ENCODE measurements around the gene NADSYN1. TPM values are rescaled to one million over a fixed set of nuclear protein-coding genes. Genes with fewer than 3 reads are reported as not detected.

Gene NADSYN1
- total and polyA plus RNA-seq, 2 experiments from 2014 or later, result 42.0 to 50.4 TPM

DNA sequence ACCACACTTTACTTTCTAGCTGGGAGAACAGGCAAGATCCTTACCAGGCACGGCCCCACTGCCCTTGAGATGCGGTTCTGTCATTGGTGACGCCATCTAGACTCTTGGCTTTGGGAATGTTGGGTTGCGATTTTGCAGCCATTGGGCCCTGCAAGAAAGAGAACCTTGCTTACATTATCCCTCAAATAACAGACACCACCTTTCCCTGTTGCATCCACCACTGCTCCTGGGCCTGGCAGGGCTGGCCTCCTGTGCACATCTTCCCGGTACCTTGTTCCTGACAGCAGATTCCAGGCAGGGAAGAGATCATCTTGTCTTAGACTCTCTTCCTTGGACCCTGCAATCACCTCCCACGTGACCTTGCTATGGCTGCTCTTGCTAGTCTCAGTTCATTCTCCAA is 8.2 kb upstream of the NADSYN1 start:
- no peak overlapping the region for H3K4me2 ChIP-seq (ENCODE audit: unreplicated experiment)
- no peak overlapping the region for H3K27ac ChIP-seq
- no peaks in the 10 kb centered on the region for H3K9me3 ChIP-seq (ENCODE audit: low read depth)
- H3K9ac ChIP-seq, result no peak overlapping the region
- H3K9me2 ChIP-seq (ENCODE audit: insufficient read depth), result no peaks in the 10 kb centered on the region
- H3F3A ChIP-seq (ENCODE audit: insufficient read depth), result 0 out of 2 replicates have a peak, but pooled peaks cover 4% of the 10 kb centered on the region
- in situ Hi-C loops (cut with MboI), result no loop called here
- H3K27me3 ChIP-seq (replicated peaks; ENCODE audit: insufficient read depth), result no peaks in the 10 kb centered on the region
- H3K4me3 ChIP-seq, result no peak overlapping the region
- no peaks in the 10 kb centered on the region for H3K79me2 ChIP-seq (ENCODE audit: insufficient read depth)
- WGBS, 2 experiments (ENCODE audit: low coverage in 1 of 2, low lambda C conversion rate in 2 of 2, missing lambda C conversion rate in 2 of 2), result 91 to 93% methylated on average over 6 of the region's 6 CpGs
- DNase-seq, result no peak
- 0 out of 2 replicates have a peak, but pooled peaks cover 4% of the 10 kb centered on the region for H3K4me1 ChIP-seq (ENCODE audit: insufficient read depth)
- TF ChIP-seq EZH2phosphoT487 (IDR thresholded peaks at IDR 0.05; ENCODE audit: insufficient read depth, low read depth) (no peak), EZH2 (IDR thresholded peaks at IDR 0.05; ENCODE audit: insufficient read depth, poor library complexity, severe bottlenecking) (no peak)
- no peaks in the 10 kb centered on the region for H4K20me1 ChIP-seq (ENCODE audit: insufficient read depth)
- no peak overlapping the region for H2AFZ ChIP-seq
- peaks cover 5% of the 10 kb centered on the region; the same call in 1 of the 2 replicates for H3K36me3 ChIP-seq (ENCODE audit: low read depth)

DNA sequence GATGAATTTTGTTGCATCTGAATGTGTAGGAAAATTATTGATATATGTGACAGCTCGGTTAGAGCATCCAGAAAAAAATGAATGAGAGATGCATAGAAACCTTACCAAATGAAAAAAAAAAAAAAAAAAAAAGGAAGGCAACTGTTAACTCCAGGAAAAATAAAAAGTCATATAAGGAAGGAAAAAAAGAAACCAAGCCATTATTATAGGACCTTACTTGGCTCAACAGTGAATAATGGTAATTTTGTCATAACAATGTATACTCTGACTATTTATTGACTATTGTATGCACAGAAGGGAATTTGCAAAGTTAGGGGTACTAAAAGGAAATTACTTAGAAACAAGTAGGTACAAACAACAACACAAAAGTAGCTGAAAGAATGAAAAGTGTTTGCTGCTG is 6.9 kb upstream of the NADSYN1 start:
- Histone ChIP-seq H3K4me3 (no peak overlapping the region), H4K20me1 (ENCODE audit: insufficient read depth) (no peaks in the 10 kb centered on the region), H3K4me1 (ENCODE audit: insufficient read depth) (0 out of 2 replicates have a peak, but pooled peaks cover 4% of the 10 kb centered on the region), H3K9me3 (ENCODE audit: low read depth) (no peaks in the 10 kb centered on the region), H3K27ac (no peak overlapping the region), H3K4me2 (ENCODE audit: unreplicated experiment) (no peak overlapping the region), H3K27me3 (replicated peaks; ENCODE audit: insufficient read depth) (no peaks in the 10 kb centered on the region), H3K9me2 (ENCODE audit: insufficient read depth) (no peaks in the 10 kb centered on the region), H3K9ac (no peak overlapping the region), H3F3A (ENCODE audit: insufficient read depth) (0 out of 2 replicates have a peak, but pooled peaks cover 4% of the 10 kb centered on the region), H3K36me3 (ENCODE audit: low read depth) (peaks cover 5% of the 10 kb centered on the region; the same call in 1 of the 2 replicates), H2AFZ (no peak overlapping the region), H3K79me2 (ENCODE audit: insufficient read depth) (no peaks in the 10 kb centered on the region)
- 79 to 88% methylated on average over 1 of the region's 1 CpG for WGBS, 2 experiments (ENCODE audit: low coverage in 1 of 2, low lambda C conversion rate in 2 of 2, missing lambda C conversion rate in 2 of 2)
- in situ Hi-C loops (cut with MboI), result no loop called here
- no peak for DNase-seq
- TF ChIP-seq EZH2phosphoT487 (IDR thresholded peaks at IDR 0.05; ENCODE audit: insufficient read depth, low read depth) (no peak), EZH2 (IDR thresholded peaks at IDR 0.05; ENCODE audit: insufficient read depth, poor library complexity, severe bottlenecking) (no peak)

DNA sequence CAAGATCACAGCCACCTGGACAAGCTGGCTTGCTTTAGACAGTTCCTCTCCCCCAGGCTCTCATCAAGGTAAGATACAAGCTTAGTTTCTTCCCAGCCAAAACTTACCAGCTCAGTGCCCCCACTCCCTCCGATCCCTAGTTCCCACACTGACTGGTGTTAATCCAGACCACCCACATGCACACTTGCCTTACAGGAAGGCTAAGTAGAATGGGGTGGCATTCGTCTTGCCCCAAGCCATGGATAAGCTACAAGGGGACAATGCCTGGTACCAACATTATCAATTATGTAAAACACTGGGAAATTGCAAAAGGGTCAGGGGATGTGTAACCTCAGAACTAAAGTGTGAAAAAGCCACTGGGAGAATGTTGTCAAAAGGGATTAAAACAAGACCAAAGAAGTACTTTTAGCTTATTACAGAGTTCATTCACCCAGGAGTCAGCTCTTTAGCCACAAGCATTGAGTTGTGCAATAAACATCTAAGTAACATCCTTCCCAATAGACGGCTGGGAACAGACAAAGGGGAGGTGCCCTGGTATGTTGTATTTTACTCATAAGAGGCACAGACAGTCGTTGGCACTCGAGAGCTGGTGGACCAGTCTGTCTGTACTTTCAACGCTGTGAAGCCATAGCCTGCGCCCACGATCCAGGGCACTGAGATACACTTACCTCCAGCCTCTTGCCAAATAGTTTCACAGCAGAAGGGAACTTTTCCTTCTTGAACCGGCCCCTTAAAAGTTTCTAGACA is 5.9 kb upstream of the NADSYN1 start:
- Histone ChIP-seq H3K27me3 (replicated peaks; ENCODE audit: insufficient read depth) (no peaks in the 10 kb centered on the region), H3K9ac (no peak overlapping the region), H3K4me3 (peak overlapping the region; percentile 92), H3F3A (ENCODE audit: insufficient read depth) (0 out of 2 replicates have a peak, but pooled peaks cover 4% of the 10 kb centered on the region), H3K4me2 (ENCODE audit: unreplicated experiment) (peak overlapping the region; percentile 92), H3K9me3 (ENCODE audit: low read depth) (no peaks in the 10 kb centered on the region), H3K9me2 (ENCODE audit: insufficient read depth) (no peaks in the 10 kb centered on the region), H3K27ac (0 out of 2 replicates have a peak overlapping the region, but pooled peaks have one; percentile 5), H4K20me1 (ENCODE audit: insufficient read depth) (no peaks in the 10 kb centered on the region), H3K36me3 (ENCODE audit: low read depth) (peaks cover 5% of the 10 kb centered on the region; the same call in 1 of the 2 replicates), H2AFZ (peak overlapping the region; percentile 100), H3K79me2 (ENCODE audit: insufficient read depth) (no peaks in the 10 kb centered on the region), H3K4me1 (ENCODE audit: insufficient read depth) (0 out of 2 replicates have a peak, but pooled peaks cover 4% of the 10 kb centered on the region)
- in situ Hi-C loops (cut with MboI), result no loop called here
- 36 to 41% methylated on average over 9 of the region's 9 CpGs for WGBS, 2 experiments (ENCODE audit: low coverage in 1 of 2, low lambda C conversion rate in 2 of 2, missing lambda C conversion rate in 2 of 2)
- TF ChIP-seq EZH2 (IDR thresholded peaks at IDR 0.05; ENCODE audit: insufficient read depth, poor library complexity, severe bottlenecking), result no peak
- no peak for TF ChIP-seq EZH2phosphoT487 (IDR thresholded peaks at IDR 0.05; ENCODE audit: insufficient read depth, low read depth)
- DNase-seq, result peak; percentile 91

DNA sequence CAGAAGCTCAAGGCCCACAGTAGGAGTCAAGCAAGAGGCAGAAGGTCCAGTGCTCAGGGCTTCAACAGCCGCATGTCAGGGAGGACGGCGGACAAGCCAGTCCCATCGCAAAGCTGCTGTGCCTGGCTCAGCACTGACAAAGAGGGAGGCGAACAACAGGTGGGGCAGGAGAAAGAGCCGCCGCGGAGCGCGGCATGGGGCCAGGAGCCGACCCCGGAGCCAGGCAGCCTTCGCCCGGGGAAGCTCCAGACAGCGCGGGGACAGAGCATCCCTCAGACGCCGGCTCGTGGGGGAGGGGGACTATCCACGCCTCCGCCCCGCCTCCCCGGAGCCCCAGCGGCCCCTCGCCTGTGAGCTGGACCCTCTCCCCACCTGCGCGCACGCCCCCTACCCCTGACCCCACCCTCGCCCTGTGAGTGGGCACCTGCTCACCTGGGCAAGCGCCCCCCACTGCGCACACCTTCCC is 5.2 kb upstream of the NADSYN1 start:
- Histone ChIP-seq H3F3A (ENCODE audit: insufficient read depth) (0 out of 2 replicates have a peak, but pooled peaks cover 4% of the 10 kb centered on the region), H3K79me2 (ENCODE audit: insufficient read depth) (no peaks in the 10 kb centered on the region), H3K27ac (0 out of 2 replicates have a peak overlapping the region, but pooled peaks have one; percentile 5), H3K4me3 (peak overlapping the region; percentile 92), H3K9me2 (ENCODE audit: insufficient read depth) (no peaks in the 10 kb centered on the region), H3K27me3 (replicated peaks; ENCODE audit: insufficient read depth) (no peaks in the 10 kb centered on the region), H3K4me1 (ENCODE audit: insufficient read depth) (0 out of 2 replicates have a peak, but pooled peaks cover 4% of the 10 kb centered on the region), H2AFZ (peak overlapping the region; percentile 100), H3K4me2 (ENCODE audit: unreplicated experiment) (peak overlapping the region; percentile 92), H4K20me1 (ENCODE audit: insufficient read depth) (no peaks in the 10 kb centered on the region), H3K9ac (peak overlapping the region; percentile 83; the same call in 1 of the 2 replicates), H3K36me3 (ENCODE audit: low read depth) (peaks cover 5% of the 10 kb centered on the region; the same call in 1 of the 2 replicates), H3K9me3 (ENCODE audit: low read depth) (no peaks in the 10 kb centered on the region)
- TF ChIP-seq EZH2 (IDR thresholded peaks at IDR 0.05; ENCODE audit: insufficient read depth, poor library complexity, severe bottlenecking), result no peak
- no peak for TF ChIP-seq EZH2phosphoT487 (IDR thresholded peaks at IDR 0.05; ENCODE audit: insufficient read depth, low read depth)
- 2 to 3% methylated on average over 17 to 24 of the region's 31 CpGs for WGBS, 2 experiments (ENCODE audit: low coverage in 1 of 2, low lambda C conversion rate in 2 of 2, missing lambda C conversion rate in 2 of 2)
- DNase-seq, result peak; percentile 53
- in situ Hi-C loops (cut with MboI), result no loop called here
